NCI-H69 (cell line): ENCODE measurements around the gene MAP3K20.
"Not testable (repeated sequence)": the region's sequence is repeated elsewhere in the genome, so short reads cannot be mapped to it uniquely, and the experiment has no call there.

Experiments used
- DNase-seq: peaks from one replicate; lab custom pipeline; 2025; lab: John Stamatoyannopoulos, UW

The MAP3K20 gene

DNA sequence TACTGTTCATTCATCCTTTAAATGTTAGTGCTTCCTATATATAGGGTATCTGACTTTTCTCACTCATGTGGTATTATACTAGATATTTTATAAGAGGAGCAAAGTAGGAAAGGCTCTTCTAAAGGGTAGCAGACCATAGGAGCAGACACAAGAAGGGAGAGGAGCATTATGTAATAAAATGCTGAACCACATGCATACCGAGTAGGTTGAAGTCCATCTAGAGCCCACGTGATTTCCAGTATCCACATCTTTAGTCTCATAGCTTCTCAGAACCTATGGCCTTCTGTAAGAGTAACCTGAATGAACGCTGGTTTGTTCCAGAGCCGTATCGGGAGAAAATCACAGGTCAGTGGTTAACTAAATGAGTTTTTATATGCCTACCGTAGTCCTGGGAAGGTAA is 85.9 kb downstream of the MAP3K20 start:
- no peak for DNase-seq

GRCh38 chr2:173163357-173163756 is 87.7 kb downstream of the MAP3K20 start:
- not testable (repeated sequence) for DNase-seq

DNA sequence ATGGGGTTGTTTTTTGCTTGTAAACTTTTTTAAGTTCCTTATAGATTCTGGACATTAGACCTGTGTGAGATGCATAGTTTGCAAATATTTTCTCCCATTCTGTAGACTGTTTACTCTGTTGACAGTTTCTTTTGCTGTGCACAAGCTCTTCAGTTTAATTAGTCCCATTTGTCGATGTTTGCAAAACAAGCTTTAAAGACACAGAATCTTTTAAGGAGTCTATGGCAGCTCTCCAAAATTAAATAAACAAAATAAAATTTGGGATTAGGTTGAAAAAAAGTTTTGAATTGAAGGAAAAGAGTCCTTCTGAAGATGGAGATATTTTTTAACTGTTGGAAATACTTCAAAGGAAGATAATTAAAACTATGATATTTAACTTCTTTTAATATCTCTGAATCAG is 88.8 kb downstream of the MAP3K20 start:
- DNase-seq: no peak

DNA sequence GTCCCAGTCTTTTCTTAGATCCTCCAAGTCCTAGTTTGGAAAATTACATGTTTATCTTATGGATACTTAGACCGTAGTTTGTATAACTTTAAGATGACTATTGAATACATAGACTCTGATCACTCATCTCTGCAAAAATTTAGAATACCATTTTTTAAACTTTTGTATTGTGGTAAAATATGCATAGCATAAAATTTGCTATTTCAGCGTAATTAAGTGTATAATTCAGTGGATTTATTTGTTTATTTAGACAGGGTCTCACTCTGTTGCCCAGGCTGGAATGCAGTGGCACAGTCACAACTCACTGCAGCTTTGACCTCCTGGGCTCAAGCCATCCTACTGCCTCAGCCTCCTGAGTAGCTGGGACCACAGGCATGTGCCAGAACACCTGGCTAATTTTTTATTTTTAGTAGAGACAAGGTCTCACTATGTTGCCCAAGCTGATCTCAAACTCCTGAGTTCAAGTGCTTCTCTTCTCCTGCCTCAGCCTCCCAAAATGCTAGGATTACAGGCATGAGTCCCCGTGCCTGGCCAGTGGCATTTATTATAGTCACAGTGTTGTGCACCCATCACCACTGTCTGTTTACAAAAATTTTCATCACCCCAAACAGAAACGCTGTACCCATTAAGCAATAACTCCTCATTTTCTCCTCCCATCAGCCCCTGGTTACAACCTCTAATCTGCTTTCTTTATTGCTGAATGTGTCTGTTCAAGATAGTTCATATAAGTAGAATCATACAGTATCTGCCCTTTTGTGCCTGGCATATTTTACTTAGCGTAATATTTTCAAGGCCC is 90.0 kb downstream of the MAP3K20 start:
- no peak for DNase-seq

DNA sequence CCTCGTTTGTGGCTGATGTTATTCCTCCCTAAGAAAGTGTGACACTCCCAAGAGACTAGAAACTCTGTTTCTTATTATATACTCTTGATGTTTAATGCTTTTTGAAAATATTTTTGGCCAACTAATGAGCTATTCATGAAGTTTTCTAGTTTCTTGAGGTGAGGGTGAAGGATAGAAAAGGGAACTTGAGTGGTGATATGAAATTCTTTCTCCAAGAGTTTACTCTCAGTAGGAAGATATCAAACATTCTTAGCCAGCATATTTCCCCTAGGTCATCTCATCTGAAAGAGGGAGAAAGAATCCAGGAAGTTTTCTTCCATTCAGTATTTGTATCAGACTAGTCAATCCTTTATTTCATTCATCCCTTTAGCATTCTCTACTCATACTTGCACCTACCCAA is 95.7 kb downstream of the MAP3K20 start:
- no peak for DNase-seq

DNA sequence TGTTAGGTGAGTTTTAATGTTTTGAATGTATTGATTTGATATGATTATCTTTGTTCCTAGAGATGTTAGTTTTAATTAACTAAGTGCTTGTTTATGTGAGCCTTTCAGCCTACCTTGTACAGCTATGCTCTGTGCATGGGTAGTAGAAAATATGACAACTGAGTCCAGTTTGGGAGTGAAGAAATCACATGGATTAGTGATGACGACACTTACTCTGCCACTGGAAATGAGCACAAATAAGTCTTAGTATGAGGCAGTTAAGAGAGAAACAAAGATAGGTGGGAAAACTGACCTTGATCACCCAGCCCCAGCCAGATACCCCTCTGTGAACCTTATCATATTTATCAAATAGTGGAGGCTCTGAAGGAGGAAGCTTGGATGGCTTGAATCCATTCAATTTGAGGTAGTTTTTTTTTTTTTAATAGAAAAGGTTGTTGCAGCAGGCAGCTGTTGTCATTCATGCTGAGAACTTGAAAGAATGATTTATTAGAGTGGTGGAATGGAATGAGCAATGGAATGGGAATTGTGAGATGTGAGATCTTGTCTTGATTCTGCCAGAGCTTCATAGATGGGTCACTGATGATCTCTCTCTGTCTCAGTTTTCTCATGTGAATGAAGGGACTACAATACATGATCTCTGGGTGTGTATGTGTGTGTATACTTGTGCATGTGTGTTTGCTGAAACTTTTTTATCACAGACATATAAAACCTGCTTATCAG is 96.4 kb downstream of the MAP3K20 start:
- no peak for DNase-seq

- not testable (repeated sequence) for DNase-seq
These were observed 98.7 kb downstream of the MAP3K20 start for GRCh38 chr2:173174339-173174738.

DNA sequence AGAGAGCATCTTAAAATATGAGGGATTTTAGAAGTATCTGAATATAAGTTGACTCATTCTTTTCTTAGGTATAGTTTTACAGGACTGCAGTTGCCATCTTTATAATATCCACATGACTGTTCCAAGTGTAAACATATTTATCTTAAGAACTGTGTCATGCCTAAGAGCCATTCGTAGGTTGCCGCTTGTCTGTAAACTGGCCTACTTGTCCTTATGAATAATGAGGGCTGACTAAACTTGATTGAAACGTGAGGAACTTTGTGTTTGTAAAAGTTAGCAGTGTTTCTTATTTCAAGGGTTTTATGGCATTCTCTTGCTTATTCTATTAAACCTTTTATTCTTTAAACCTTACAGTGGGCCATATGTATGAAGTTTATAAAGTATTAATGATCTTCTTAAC is 99.6 kb downstream of the MAP3K20 start:
- no peak for DNase-seq

DNA sequence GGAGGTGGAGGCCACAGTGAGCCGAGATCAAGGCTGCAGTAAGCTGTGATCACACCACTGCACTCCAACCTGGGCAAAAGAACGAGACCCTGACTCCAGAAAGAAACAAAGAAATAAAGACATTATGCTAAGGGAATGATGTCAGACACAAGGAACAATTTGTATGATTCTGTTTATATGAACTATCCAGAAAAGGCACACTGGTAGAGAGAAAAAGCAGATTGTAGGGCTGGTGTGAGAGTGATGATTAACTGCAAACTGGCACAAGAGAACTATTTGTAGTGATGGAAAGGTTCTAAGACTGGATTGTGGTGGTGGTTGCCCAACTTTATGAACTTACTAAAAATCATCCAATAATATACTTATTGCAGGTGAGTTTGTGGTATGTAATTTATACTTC is 106.3 kb downstream of the MAP3K20 start:
- no peak for DNase-seq

- peak; percentile 25 for DNase-seq
These were observed 108.7 kb downstream of the MAP3K20 start for GRCh38 chr2:173184031-173185004.

GRCh38 chr2:173185437-173185836 is 109.8 kb downstream of the MAP3K20 start:
- no peak for DNase-seq

GRCh38 chr2:173187941-173188788 is 112.5 kb downstream of the MAP3K20 start:
- no peak for DNase-seq

DNA sequence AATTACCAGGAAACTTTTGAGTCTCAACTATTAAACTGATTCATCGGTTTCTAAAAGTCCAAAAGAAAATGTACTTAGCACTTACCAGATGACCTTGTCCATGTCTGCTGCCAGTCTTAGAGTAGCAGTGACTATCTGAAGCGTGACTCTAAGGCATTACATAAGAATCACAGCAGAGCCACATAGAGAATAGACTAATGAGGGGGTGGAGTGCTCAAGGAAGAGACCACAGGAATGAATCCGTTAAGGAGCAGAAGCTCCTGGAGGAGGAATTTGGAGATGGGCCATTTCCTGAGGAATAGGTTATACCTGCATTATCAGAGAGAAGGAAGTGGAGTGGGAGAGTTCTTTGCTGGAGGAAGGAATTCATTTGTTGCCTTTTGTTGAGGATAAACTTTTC is 116.0 kb downstream of the MAP3K20 start:
- no peak for DNase-seq

GRCh38 chr2:173192071-173192470 is 116.4 kb downstream of the MAP3K20 start:
- DNase-seq: no peak

DNA sequence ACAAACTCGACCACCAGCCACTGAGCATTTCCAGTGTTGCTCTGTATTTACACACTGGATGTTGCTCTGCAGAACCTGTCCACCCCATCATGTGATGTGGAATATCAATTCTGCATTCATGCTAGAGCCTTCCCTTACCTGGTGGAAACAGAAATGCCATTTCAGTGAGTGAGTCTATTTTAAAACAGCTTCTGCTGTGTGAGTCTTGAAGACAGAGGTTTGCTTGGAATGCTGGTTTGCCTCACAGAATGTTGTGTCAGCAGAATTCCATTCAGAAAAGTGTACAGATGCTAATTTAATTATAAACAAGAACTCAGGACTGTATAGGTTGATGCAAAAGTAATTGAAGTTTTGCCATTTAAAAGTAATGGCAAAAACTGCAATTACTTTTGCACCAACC is 118.3 kb downstream of the MAP3K20 start:
- no peak for DNase-seq

DNA sequence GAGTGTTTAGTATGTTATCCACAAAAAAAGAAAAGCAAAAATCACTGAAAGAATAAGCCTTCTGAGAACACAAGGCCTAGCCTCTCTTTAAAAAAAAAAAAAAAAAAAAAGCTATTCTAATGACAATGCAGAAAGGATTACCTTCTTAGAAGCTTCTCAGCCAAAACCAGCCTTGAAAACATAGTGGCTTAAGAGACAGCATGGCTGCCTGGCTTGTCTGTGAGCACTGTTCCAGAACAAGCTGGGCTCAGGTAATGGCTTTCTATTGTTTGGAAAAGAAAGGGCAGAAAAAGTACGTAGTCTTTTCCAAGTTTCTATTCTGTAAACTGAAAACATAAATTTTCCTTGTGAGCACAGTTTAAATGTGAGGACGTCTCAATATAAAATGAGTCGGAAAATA is 119.5 kb downstream of the MAP3K20 start:
- DNase-seq: peak; percentile 2

DNA sequence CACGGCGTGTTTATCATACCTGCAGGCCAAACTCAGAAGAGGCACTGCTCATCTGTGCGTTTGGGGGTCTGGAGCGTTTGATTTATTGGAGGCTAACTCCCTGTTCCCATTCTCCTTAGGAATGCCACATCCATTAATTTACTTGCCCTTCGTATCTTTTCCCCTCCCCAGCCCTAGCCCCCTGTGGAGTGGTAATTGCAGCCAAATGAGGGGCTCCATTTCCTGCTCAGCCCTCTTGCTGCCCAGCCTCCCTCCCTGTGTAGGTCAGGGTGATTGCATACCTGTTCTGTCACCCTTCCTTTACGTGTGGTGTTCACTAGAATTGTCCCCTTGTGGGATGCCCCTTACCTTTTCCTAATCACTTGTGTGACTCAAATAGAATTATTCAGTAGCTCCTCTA is 120.4 kb downstream of the MAP3K20 start:
- peak; percentile 63 for DNase-seq

- DNase-seq: no peak
These were observed 121.0 kb downstream of the MAP3K20 start for GRCh38 chr2:173196638-173197037.

- DNase-seq: peak; percentile 4
These were observed 122.7 kb downstream of the MAP3K20 start for GRCh38 chr2:173198327-173198726.

GRCh38 chr2:173199294-173199693 is 123.6 kb downstream of the MAP3K20 start:
- DNase-seq: no peak

- DNase-seq: no peak
These were observed 126.9 kb downstream of the MAP3K20 start for GRCh38 chr2:173202570-173202969.
